Neuron (in vitro differentiated cells): ENCODE results near the gene RPL34.

Experiments used
- H2AFZ ChIP-seq: one replicate; pipeline ENCODE4 v1.6.1; 2013; ENCODE audit warnings: low read depth, mild to moderate bottlenecking, inconsistent platforms, low read length, moderate library complexity
- H3K27me3 ChIP-seq: one replicate; pipeline ENCODE4 v1.6.1; 2013; ENCODE audit warnings: low read length; ENCODE audit not compliant: insufficient read depth
- H3K36me3 ChIP-seq: one replicate; pipeline ENCODE4 v1.6.1; 2013; ENCODE audit warnings: low read length; ENCODE audit not compliant: insufficient read depth
- H3K4me1 ChIP-seq: one replicate; pipeline ENCODE4 v1.6.1; 2013; ENCODE audit warnings: low read length; ENCODE audit not compliant: insufficient read depth
- H3K4me3 ChIP-seq: 2 replicates; pipeline ENCODE4 v1.5.1; 2013; ENCODE audit warnings: mild to moderate bottlenecking, low read length, moderate library complexity
- H3K9me3 ChIP-seq: one replicate; pipeline ENCODE4 v1.6.1; 2013; ENCODE audit warnings: low read length

RPL34 gene

GRCh38 chr4:108637856-108638255, 17.5 kb downstream of the RPL34 start:
- Histone ChIP-seq H3K9me3 (no peaks in the 10 kb centered on the region), H3K36me3 (peaks cover 18% of the 10 kb centered on the region), H3K4me1 (no peaks in the 10 kb centered on the region)

GRCh38 chr4:108644237-108644636, 23.9 kb downstream of the RPL34 start:
- Histone ChIP-seq H3K4me3 (no peak overlapping the region), H3K9me3 (no peaks in the 10 kb centered on the region), H2AFZ (no peak overlapping the region)

More at GRCh38 chr4:108637856-108638255, 17.5 kb downstream of the RPL34 start:
- H3K27me3 ChIP-seq = no peaks in the 10 kb centered on the region
- H3K4me3 ChIP-seq = no peak overlapping the region
- H2AFZ ChIP-seq = no peak overlapping the region

GRCh38 chr4:108646706-108647105, 26.3 kb downstream of the RPL34 start:
- no peak overlapping the region for H3K4me3 ChIP-seq
- H3K27me3 ChIP-seq = no peaks in the 10 kb centered on the region
- no peak overlapping the region for H2AFZ ChIP-seq
- peaks cover 7% of the 10 kb centered on the region for H3K4me1 ChIP-seq
- no peaks in the 10 kb centered on the region for H3K9me3 ChIP-seq
- H3K36me3 ChIP-seq = no peaks in the 10 kb centered on the region

More at GRCh38 chr4:108644237-108644636, 23.9 kb downstream of the RPL34 start:
- Histone ChIP-seq H3K4me1 (no peaks in the 10 kb centered on the region), H3K27me3 (no peaks in the 10 kb centered on the region), H3K36me3 (no peaks in the 10 kb centered on the region)

GRCh38 chr4:108649863-108650211, 29.5 kb downstream of the RPL34 start:
- no peaks in the 10 kb centered on the region for H3K36me3 ChIP-seq

GRCh38 chr4:108650212-108651013, 30.0 kb downstream of the RPL34 start, which contains the start of gene OSTC:
Gene OSTC, plus strand, starts transcription at chr4:108650599. Its CDS starts 57 bp downstream, at chr4:108650656.
- no peaks in the 10 kb centered on the region for H3K9me3 ChIP-seq
- peaks cover 2% of the 10 kb centered on the region for H3K36me3 ChIP-seq
- H3K4me1 ChIP-seq = peaks cover 13% of the 10 kb centered on the region
- no peaks in the 10 kb centered on the region for H3K27me3 ChIP-seq
- H2AFZ ChIP-seq = peak within 1 kb of the TSS; percentile 71
- H3K4me3 ChIP-seq = peak within 1 kb of the TSS; percentile 96

More at GRCh38 chr4:108649863-108650211, 29.5 kb downstream of the RPL34 start:
- Histone ChIP-seq H3K27me3 (no peaks in the 10 kb centered on the region), H2AFZ (peak overlapping the region; percentile 71), H3K4me3 (peak overlapping the region; percentile 96), H3K4me1 (peaks cover 13% of the 10 kb centered on the region), H3K9me3 (no peaks in the 10 kb centered on the region)

GRCh38 chr4:108651014-108651791, 30.8 kb downstream of the RPL34 start:
- Histone ChIP-seq H3K4me1 (peaks cover 13% of the 10 kb centered on the region), H3K4me3 (peak overlapping the region; percentile 96), H2AFZ (peak overlapping the region; percentile 70), H3K9me3 (no peaks in the 10 kb centered on the region), H3K27me3 (no peaks in the 10 kb centered on the region), H3K36me3 (peaks cover 8% of the 10 kb centered on the region)

- Histone ChIP-seq H2AFZ (no peak overlapping the region), H3K36me3 (peaks cover 60% of the 10 kb centered on the region), H3K4me3 (no peak overlapping the region), H3K4me1 (no peaks in the 10 kb centered on the region), H3K27me3 (no peaks in the 10 kb centered on the region), H3K9me3 (peaks cover 6% of the 10 kb centered on the region)
Measured at GRCh38 chr4:108662629-108663028, 42.3 kb downstream of the RPL34 start.

- no peaks in the 10 kb centered on the region for H3K27me3 ChIP-seq
- H3K9me3 ChIP-seq = no peaks in the 10 kb centered on the region
- H3K4me3 ChIP-seq = no peak overlapping the region
- peaks cover 2% of the 10 kb centered on the region for H3K36me3 ChIP-seq
- H2AFZ ChIP-seq = no peak overlapping the region
- H3K4me1 ChIP-seq = no peaks in the 10 kb centered on the region
Measured at GRCh38 chr4:108674356-108674977, 54.1 kb downstream of the RPL34 start.
